Liver (tissue), 9 donors: ENCODE measurements around the gene ING3. TPM values are rescaled to one million over a fixed set of nuclear protein-coding genes. Genes with fewer than 3 reads are reported as not detected.

Experiments used
- DNase-seq: peaks from one replicate; pipeline ENCODE4 v3.0.0-alpha.2; 2017; ENCODE audit warnings: low spot score
- H3K27ac ChIP-seq, 2 donors: one replicate each; pipeline ENCODE4 v1.7.0; 2013; ENCODE audit warnings: inconsistent platforms in 2 of 2, low read length in 2 of 2, control low read depth in 1 of 2, low read depth in 1 of 2, mild to moderate bottlenecking in 1 of 2
- H3K27me3 ChIP-seq, 4 donors: one replicate each; pipeline versions ENCODE4 v1.6.1 to v1.7.0; 2013; ENCODE audit warnings: low read length in 3 of 4, inconsistent platforms in 1 of 4, mild to moderate bottlenecking in 1 of 4, moderate library complexity in 1 of 4; ENCODE audit not compliant: control insufficient read depth in 4 of 4, insufficient read depth in 4 of 4
- H3K36me3 ChIP-seq, 4 donors: one replicate each; pipeline versions ENCODE4 v1.6.1 to v1.7.0; 2013; ENCODE audit warnings: low read length in 3 of 4, mild to moderate bottlenecking in 3 of 4, low read depth in 1 of 4, moderate library complexity in 1 of 4; ENCODE audit not compliant: control insufficient read depth in 4 of 4, insufficient read depth in 3 of 4
- H3K4me1 ChIP-seq, 4 donors: one replicate each; pipeline versions ENCODE4 v1.6.1 to v1.7.0; 2013; ENCODE audit warnings: low read length in 3 of 4, mild to moderate bottlenecking in 3 of 4, moderate library complexity in 1 of 4; ENCODE audit not compliant: control insufficient read depth in 4 of 4, insufficient read depth in 4 of 4
- H3K4me3 ChIP-seq, 3 donors: one replicate each; pipeline versions ENCODE4 v1.6.1 to v1.7.0; 2013; ENCODE audit warnings: low read length in 3 of 3, control low read depth in 1 of 3, low read depth in 1 of 3, mild to moderate bottlenecking in 1 of 3
- H3K9ac ChIP-seq, 2 donors: one replicate each; pipeline ENCODE4 v1.7.0; 2013; ENCODE audit warnings: low read length in 2 of 2, mild to moderate bottlenecking in 2 of 2, moderate library complexity in 2 of 2, control low read depth in 1 of 2, low read depth in 1 of 2
- H3K9me3 ChIP-seq, 4 donors: one replicate each; pipeline versions ENCODE4 v1.6.1 to v1.7.0; 2013; ENCODE audit warnings: low read length in 3 of 4; ENCODE audit not compliant: control insufficient read depth in 4 of 4
- EGR1 ChIP-seq, 2 donors: IDR thresholded peaks; 2 replicates each; pipeline ENCODE4 v1.6.1; 2016 to 2018; ENCODE audit warnings: antibody characterized with exemption in 2 of 2, low read depth in 2 of 2
- FOXA1 ChIP-seq: IDR thresholded peaks from 2 replicates; pipeline ENCODE4 v1.6.1; 2016; ENCODE audit warnings: antibody characterized with exemption
- FOXA2 ChIP-seq: IDR thresholded peaks from 2 replicates; pipeline ENCODE4 v1.6.1; 2016; ENCODE audit warnings: antibody characterized with exemption
- GABPA ChIP-seq, 2 donors: IDR thresholded peaks in 1 of 2; conservative IDR thresholded peaks in 1 of 2; 2 replicates each; pipeline ENCODE4 v1.6.1; 2016; ENCODE audit warnings: antibody characterized with exemption in 2 of 2, mild to moderate bottlenecking in 1 of 2, moderate library complexity in 1 of 2
- HNF4A ChIP-seq, 2 donors: conservative IDR thresholded peaks; 2 replicates each; pipeline ENCODE4 v1.6.1; 2016; ENCODE audit warnings: antibody characterized with exemption in 2 of 2, mild to moderate bottlenecking in 2 of 2
- HNF4G ChIP-seq: IDR thresholded peaks from 2 replicates; pipeline ENCODE4 v1.6.1; 2016; ENCODE audit warnings: antibody characterized with exemption
- JUND ChIP-seq, 2 donors: IDR thresholded peaks; 2 replicates each; pipeline ENCODE4 v1.6.1; 2016; ENCODE audit warnings: antibody characterized with exemption in 2 of 2
- NR2F2 ChIP-seq: IDR thresholded peaks from 2 replicates; pipeline ENCODE4 v1.6.1; 2016; ENCODE audit warnings: antibody characterized with exemption
- RAD21 ChIP-seq, 2 donors: IDR thresholded peaks; 2 replicates each; pipeline ENCODE4 v1.6.1; 2016; ENCODE audit warnings: antibody characterized with exemption in 2 of 2, mild to moderate bottlenecking in 2 of 2
- RXRA ChIP-seq, 2 donors: IDR thresholded peaks; 2 replicates each; pipeline ENCODE4 v1.6.1; 2017 to 2018; ENCODE audit warnings: antibody characterized with exemption in 2 of 2, mild to moderate bottlenecking in 1 of 2
- SP1 ChIP-seq: IDR thresholded peaks from 2 replicates; pipeline ENCODE4 v1.6.1; 2018; ENCODE audit warnings: antibody characterized with exemption, mild to moderate bottlenecking
- TAF1 ChIP-seq: conservative IDR thresholded peaks from 2 replicates; pipeline ENCODE4 v1.6.1; 2016; ENCODE audit warnings: antibody characterized with exemption, mild to moderate bottlenecking
- YY1 ChIP-seq: IDR thresholded peaks from 2 replicates; pipeline ENCODE4 v1.6.1; 2016; ENCODE audit warnings: antibody characterized with exemption, mild to moderate bottlenecking
- WGBS: extraction: QIAGEN DNeasy Blood & Tissue Kit; methylation state at CpG from one replicate; pipeline ENCODE4 v1.1.7; 2013; 5-methylcytosine and 5-hydroxymethylcytosine counted together
- polyA plus RNA-seq, 2 donors: library from polyadenylated mRNA; stranded (reverse) in 1 of 2; unstranded in 1 of 2; fragments of 200-250 nt in 1 of 2; fragments of >200 nt in 1 of 2; fragmentation: Nextera tagmentation in 1 of 2; extraction: Ambion mirVana in 1 of 2; gene quantifications; one replicate each; pipeline versions ENCODE4 v1.2.1 to v1.2.3, GENCODE V29; 2013 to 2015
- total RNA-seq, 2 donors: library from RNA; depleted of rRNA; stranded (reverse); fragments of >200 nt; gene quantifications; one replicate each; pipeline ENCODE4 v1.2.3, GENCODE V29; 2014
- TF ChIP-seq, protein P1 (sequence below): IDR thresholded peaks from 2 replicates; pipeline ENCODE4 v1.6.1; 2016; ENCODE audit warnings: antibody characterized with exemption
- TF ChIP-seq, protein P2 (sequence below): IDR thresholded peaks from 2 replicates; pipeline ENCODE4 v1.6.1; 2016; ENCODE audit warnings: antibody characterized with exemption, mild to moderate bottlenecking
- TF ChIP-seq, protein P3 (sequence below): fragments of 150-350 bp; IDR thresholded peaks from 2 replicates; pipeline ENCODE4 v1.5.1; 2017; ENCODE audit warnings: improper control_type of control experiment, low read depth, low read length; ENCODE audit not compliant: missing input control
- TF ChIP-seq, protein P4 (sequence below): IDR thresholded peaks from 2 replicates; pipeline ENCODE4 v1.6.1; 2016; ENCODE audit warnings: antibody characterized with exemption
- TF ChIP-seq, protein P5 (sequence below): IDR thresholded peaks from 2 replicates; pipeline ENCODE4 v1.6.1; 2016; ENCODE audit warnings: antibody characterized with exemption
- donor health status: healthy.
- donor health status: healthy.
- donor health status: healthy.
- donor health status: healthy.
- donor health status: healthy.

Gene ING3
- total and polyA plus RNA-seq, 4 donors: 3.8 to 14.0 (median 10.9) TPM

DNA sequence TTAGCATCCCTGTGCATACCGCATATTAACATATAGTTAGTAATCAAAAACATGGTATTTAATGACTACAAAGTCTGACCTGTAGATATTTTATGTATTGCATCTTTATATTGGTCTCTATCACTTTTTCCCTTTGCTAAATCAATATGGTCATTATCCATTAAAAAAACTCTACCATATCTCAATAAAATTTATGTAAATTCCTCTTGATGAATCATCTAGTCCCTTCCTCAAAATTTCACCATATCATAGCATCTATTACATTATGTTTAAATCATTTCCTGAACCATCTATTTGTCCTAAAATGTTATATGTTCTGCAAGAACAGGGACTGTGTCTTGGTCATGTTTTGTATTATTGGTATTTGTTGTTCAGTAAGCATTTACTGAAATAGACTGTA is 7.7 kb upstream of the ING3 start:
- TF ChIP-seq JUND (IDR thresholded peaks at IDR 0.05): no peak
- no peak for TF ChIP-seq FOXA1
- TF ChIP-seq HNF4A (conservative IDR thresholded peaks at IDR 0.05): no peak
- TF ChIP-seq RXRA (IDR thresholded peaks at IDR 0.05): no peak
- TF ChIP-seq, protein P1, sequence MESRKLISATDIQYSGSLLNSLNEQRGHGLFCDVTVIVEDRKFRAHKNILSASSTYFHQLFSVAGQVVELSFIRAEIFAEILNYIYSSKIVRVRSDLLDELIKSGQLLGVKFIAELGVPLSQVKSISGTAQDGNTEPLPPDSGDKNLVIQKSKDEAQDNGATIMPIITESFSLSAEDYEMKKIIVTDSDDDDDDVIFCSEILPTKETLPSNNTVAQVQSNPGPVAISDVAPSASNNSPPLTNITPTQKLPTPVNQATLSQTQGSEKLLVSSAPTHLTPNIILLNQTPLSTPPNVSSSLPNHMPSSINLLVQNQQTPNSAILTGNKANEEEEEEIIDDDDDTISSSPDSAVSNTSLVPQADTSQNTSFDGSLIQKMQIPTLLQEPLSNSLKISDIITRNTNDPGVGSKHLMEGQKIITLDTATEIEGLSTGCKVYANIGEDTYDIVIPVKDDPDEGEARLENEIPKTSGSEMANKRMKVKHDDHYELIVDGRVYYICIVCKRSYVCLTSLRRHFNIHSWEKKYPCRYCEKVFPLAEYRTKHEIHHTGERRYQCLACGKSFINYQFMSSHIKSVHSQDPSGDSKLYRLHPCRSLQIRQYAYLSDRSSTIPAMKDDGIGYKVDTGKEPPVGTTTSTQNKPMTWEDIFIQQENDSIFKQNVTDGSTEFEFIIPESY: no peak
- TF ChIP-seq RAD21 (IDR thresholded peaks at IDR 0.05): no peak
- TF ChIP-seq HNF4G: no peak
- no peak for TF ChIP-seq GABPA (IDR thresholded peaks at IDR 0.05 in 1 of 2, conservative IDR thresholded peaks at IDR 0.05 in 1 of 2)
- TF ChIP-seq, protein P2, sequence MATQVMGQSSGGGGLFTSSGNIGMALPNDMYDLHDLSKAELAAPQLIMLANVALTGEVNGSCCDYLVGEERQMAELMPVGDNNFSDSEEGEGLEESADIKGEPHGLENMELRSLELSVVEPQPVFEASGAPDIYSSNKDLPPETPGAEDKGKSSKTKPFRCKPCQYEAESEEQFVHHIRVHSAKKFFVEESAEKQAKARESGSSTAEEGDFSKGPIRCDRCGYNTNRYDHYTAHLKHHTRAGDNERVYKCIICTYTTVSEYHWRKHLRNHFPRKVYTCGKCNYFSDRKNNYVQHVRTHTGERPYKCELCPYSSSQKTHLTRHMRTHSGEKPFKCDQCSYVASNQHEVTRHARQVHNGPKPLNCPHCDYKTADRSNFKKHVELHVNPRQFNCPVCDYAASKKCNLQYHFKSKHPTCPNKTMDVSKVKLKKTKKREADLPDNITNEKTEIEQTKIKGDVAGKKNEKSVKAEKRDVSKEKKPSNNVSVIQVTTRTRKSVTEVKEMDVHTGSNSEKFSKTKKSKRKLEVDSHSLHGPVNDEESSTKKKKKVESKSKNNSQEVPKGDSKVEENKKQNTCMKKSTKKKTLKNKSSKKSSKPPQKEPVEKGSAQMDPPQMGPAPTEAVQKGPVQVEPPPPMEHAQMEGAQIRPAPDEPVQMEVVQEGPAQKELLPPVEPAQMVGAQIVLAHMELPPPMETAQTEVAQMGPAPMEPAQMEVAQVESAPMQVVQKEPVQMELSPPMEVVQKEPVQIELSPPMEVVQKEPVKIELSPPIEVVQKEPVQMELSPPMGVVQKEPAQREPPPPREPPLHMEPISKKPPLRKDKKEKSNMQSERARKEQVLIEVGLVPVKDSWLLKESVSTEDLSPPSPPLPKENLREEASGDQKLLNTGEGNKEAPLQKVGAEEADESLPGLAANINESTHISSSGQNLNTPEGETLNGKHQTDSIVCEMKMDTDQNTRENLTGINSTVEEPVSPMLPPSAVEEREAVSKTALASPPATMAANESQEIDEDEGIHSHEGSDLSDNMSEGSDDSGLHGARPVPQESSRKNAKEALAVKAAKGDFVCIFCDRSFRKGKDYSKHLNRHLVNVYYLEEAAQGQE: no peak
- no peak for TF ChIP-seq TAF1
- TF ChIP-seq SP1: no peak
- TF ChIP-seq, protein P3, sequence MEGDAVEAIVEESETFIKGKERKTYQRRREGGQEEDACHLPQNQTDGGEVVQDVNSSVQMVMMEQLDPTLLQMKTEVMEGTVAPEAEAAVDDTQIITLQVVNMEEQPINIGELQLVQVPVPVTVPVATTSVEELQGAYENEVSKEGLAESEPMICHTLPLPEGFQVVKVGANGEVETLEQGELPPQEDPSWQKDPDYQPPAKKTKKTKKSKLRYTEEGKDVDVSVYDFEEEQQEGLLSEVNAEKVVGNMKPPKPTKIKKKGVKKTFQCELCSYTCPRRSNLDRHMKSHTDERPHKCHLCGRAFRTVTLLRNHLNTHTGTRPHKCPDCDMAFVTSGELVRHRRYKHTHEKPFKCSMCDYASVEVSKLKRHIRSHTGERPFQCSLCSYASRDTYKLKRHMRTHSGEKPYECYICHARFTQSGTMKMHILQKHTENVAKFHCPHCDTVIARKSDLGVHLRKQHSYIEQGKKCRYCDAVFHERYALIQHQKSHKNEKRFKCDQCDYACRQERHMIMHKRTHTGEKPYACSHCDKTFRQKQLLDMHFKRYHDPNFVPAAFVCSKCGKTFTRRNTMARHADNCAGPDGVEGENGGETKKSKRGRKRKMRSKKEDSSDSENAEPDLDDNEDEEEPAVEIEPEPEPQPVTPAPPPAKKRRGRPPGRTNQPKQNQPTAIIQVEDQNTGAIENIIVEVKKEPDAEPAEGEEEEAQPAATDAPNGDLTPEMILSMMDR: no peak
- TF ChIP-seq FOXA2: no peak
- TF ChIP-seq EGR1 (IDR thresholded peaks at IDR 0.05; ENCODE audit: low read depth in 2 of 2): no peak
- TF ChIP-seq, protein P4, sequence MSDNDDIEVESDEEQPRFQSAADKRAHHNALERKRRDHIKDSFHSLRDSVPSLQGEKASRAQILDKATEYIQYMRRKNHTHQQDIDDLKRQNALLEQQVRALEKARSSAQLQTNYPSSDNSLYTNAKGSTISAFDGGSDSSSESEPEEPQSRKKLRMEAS: no peak
- no peak for TF ChIP-seq YY1
- no peak for TF ChIP-seq NR2F2
- TF ChIP-seq, protein P5, sequence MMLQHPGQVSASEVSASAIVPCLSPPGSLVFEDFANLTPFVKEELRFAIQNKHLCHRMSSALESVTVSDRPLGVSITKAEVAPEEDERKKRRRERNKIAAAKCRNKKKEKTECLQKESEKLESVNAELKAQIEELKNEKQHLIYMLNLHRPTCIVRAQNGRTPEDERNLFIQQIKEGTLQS: no peak
- Histone ChIP-seq H3K4me3 (no peak overlapping the region), H3K9ac (no peak overlapping the region), H3K27me3 (no peaks in the 10 kb centered on the region), H3K36me3 (no peaks in the 10 kb centered on the region), H3K27ac (no peak overlapping the region), H3K4me1 (peaks cover 1 to 13% (median 10%) of the 10 kb centered on the region in 4 donors), H3K9me3 (no peaks in the 10 kb centered on the region)
- DNase-seq: no peak
- WGBS: 100% methylated on average over 1 of the region's 1 CpG
